ENCODE data around the gene TSHZ2.

DNA sequence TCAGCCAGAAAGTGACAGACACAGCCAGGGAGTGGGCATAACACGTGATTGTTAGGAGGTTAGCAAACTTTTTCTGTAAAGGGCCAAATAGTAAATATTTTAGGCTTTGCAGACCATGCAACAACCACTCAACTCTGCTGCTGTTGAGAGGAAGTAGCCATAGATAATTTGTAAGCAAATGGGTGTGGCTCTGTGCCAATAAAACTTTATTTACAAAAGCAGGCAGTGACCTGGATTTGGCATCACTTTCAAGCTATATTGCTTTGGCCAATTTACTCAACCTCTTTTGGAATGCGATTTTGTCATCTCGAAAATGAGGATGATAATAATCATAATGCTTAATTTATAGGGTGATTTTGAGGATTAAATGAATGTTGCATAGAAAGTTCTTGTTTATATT, 152.6 kb downstream of the TSHZ2 start:
- TF ChIP-seq, protein P1, sequence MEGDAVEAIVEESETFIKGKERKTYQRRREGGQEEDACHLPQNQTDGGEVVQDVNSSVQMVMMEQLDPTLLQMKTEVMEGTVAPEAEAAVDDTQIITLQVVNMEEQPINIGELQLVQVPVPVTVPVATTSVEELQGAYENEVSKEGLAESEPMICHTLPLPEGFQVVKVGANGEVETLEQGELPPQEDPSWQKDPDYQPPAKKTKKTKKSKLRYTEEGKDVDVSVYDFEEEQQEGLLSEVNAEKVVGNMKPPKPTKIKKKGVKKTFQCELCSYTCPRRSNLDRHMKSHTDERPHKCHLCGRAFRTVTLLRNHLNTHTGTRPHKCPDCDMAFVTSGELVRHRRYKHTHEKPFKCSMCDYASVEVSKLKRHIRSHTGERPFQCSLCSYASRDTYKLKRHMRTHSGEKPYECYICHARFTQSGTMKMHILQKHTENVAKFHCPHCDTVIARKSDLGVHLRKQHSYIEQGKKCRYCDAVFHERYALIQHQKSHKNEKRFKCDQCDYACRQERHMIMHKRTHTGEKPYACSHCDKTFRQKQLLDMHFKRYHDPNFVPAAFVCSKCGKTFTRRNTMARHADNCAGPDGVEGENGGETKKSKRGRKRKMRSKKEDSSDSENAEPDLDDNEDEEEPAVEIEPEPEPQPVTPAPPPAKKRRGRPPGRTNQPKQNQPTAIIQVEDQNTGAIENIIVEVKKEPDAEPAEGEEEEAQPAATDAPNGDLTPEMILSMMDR (IDR thresholded peaks at IDR 0.05; ENCODE audit: poor library complexity) = no peak
- TF ChIP-seq EZH2 (IDR thresholded peaks at IDR 0.05; ENCODE audit: borderline replicate concordance) = no peak
